ENCODE data around the gene KBTBD2.
"Not testable (repeated sequence)": the region's sequence is repeated elsewhere in the genome, so short reads cannot be mapped to it uniquely, and the experiment has no call there.

DNA sequence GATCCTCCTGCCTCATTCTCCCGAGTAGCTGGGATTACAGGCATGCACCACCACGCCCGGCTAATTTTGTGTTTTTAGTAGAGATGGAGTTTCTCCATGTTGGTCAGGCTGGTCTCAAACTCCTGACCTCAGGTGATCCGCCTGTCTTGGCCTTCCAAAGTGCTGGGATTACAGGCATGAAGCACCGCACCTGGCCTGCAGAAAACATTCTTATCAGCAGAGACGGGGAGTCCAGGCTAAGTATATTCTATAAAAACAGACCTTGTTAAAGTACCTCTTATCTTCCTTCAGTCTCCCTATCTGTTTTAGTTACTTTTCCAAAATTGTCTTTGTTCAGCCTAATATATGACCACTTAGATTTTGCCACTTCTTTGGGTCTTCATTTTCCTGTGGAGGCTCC, 5.8 kb upstream of the KBTBD2 start:
- not testable (repeated sequence) for TF ChIP-seq POLR2A, CTCF (IDR thresholded peaks at IDR 0.05)
